Prostate gland (tissue), 2 donors: Measurements from ENCODE around the gene LPP.

Experiments used
- POLR2AphosphoS5 ChIP-seq: sonication (generic); formaldehyde crosslinking; IDR thresholded peaks from one replicate; pipeline ENCODE4 v1.6.1; 2017; ENCODE audit warnings: antibody characterized with exemption
- TF ChIP-seq, protein P1 (sequence below), 4 experiments: fragments of 200-600 bp in 2 of 4; fragments of 450-650 bp in 2 of 4; sonication (generic) in 2 of 4; IDR thresholded peaks; 1 replicate in 3 of 4; 2 replicates in 1 of 4; pipeline ENCODE4 v1.5.1; 2016 to 2019; ENCODE audit warnings: antibody characterized with exemption in 4 of 4, mild to moderate bottlenecking in 2 of 4, moderate library complexity in 2 of 4

DNA sequence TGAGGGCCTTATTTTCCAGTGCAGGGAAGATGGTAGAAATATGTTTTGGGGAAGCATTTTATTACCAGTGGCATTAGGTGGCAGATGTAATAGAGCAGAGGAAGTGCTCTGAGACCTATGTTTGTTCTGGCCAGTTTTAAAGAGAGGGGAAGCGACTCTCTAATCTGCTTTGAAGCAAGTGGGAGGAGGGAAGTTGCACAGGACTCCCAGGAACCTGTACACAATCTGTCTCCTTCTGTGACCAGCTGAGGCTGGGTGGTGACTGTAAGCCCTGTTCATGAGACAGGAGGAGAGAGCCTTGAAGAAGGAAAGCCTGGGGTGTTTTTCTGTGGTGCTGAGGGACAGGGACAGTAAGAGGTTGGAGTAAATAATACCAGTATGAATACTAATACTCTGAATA, 60.5 kb downstream of the LPP start:
- TF ChIP-seq, protein P1, sequence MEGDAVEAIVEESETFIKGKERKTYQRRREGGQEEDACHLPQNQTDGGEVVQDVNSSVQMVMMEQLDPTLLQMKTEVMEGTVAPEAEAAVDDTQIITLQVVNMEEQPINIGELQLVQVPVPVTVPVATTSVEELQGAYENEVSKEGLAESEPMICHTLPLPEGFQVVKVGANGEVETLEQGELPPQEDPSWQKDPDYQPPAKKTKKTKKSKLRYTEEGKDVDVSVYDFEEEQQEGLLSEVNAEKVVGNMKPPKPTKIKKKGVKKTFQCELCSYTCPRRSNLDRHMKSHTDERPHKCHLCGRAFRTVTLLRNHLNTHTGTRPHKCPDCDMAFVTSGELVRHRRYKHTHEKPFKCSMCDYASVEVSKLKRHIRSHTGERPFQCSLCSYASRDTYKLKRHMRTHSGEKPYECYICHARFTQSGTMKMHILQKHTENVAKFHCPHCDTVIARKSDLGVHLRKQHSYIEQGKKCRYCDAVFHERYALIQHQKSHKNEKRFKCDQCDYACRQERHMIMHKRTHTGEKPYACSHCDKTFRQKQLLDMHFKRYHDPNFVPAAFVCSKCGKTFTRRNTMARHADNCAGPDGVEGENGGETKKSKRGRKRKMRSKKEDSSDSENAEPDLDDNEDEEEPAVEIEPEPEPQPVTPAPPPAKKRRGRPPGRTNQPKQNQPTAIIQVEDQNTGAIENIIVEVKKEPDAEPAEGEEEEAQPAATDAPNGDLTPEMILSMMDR (IDR thresholded peaks at IDR 0.05) = no peak
- peak; percentile 19 for TF ChIP-seq POLR2AphosphoS5
